B cell (primary cell): Measurements from ENCODE around the gene NOTCH1. TPM values are rescaled to one million over a fixed set of nuclear protein-coding genes. Genes with fewer than 3 reads are reported as not detected.

Experiments
- ATAC-seq: fragments of 200-7000 bp; cut with Tn5 transposase; one replicate; pipeline ENCODE4 v1.10.0; 2021; ENCODE audit warnings: low read depth, mild to moderate bottlenecking, moderate number of reproducible peaks, moderate library complexity
- CTCF ChIA-PET: fragments of 350-600 bp; sonication (Branson Sonifier 250); formaldehyde crosslinking; loops from one replicate; lab custom pipeline; 2021; ENCODE audit warnings: antibody characterized with exemption, inconsistent platforms; lab: Charles Lee
- POLR2A ChIA-PET: fragments of 350-600 bp; sonication (Branson Sonifier 250); formaldehyde crosslinking; loops from one replicate; lab custom pipeline; 2021; ENCODE audit warnings: antibody characterized with exemption; lab: Charles Lee
- DNase-seq: peaks from one replicate; pipeline ENCODE4 v3.0.0; 2013
- H2AFZ ChIP-seq: 2 replicates; pipeline ENCODE4 v1.6.1; 2012; ENCODE audit warnings: mild to moderate bottlenecking, low read depth, low read length; ENCODE audit not compliant: insufficient read depth, poor library complexity, severe bottlenecking
- H3K27ac ChIP-seq, 2 donors: 1 replicate in 1 of 2; 2 replicates in 1 of 2; pipeline ENCODE4 v1.5.1; 2012 to 2013; ENCODE audit warnings: low read length in 2 of 2, mild to moderate bottlenecking in 2 of 2, moderate library complexity in 1 of 2
- H3K27me3 ChIP-seq, 4 experiments: fragments of 200-600 bp in 1 of 4; sonication (generic) in 1 of 4; replicated peaks in 1 of 4; 1 replicate in 2 of 4; 2 replicates in 2 of 4; pipeline versions ENCODE4 v1.6.1 to v1.7.0; 2013 to 2016; ENCODE audit warnings: low read length in 3 of 4, mild to moderate bottlenecking in 2 of 4, mixed read lengths in 1 of 4, moderate library complexity in 1 of 4; ENCODE audit not compliant: insufficient read depth in 4 of 4, control insufficient read depth in 3 of 4; ENCODE audit errors: control extremely low read depth in 1 of 4
- H3K36me3 ChIP-seq, 2 experiments: replicated peaks in 1 of 2; 1 replicate in 1 of 2; 2 replicates in 1 of 2; pipeline versions ENCODE4 v1.6.1 to v1.7.1; 2013; ENCODE audit warnings: low read length in 1 of 2; ENCODE audit not compliant: insufficient read depth in 2 of 2, control insufficient read depth in 1 of 2; ENCODE audit errors: control extremely low read depth in 1 of 2, extremely low read depth in 1 of 2
- H3K4me1 ChIP-seq, 2 donors: fragments of 200-600 bp in 1 of 2; sonication (generic) in 1 of 2; 1 replicate in 1 of 2; 2 replicates in 1 of 2; pipeline versions ENCODE4 v1.5.1 to v1.6.1; 2013 to 2017; ENCODE audit warnings: low read length in 2 of 2; ENCODE audit not compliant: control insufficient read depth in 2 of 2, insufficient read depth in 2 of 2
- H3K4me2 ChIP-seq: replicated peaks from 2 replicates; pipeline ENCODE3; 2012; ENCODE audit warnings: mild to moderate bottlenecking, low read depth, low read length; ENCODE audit not compliant: poor library complexity, severe bottlenecking
- H3K4me3 ChIP-seq, 5 experiments: fragments of 200-600 bp in 1 of 5; sonication (generic) in 1 of 5; 1 replicate in 3 of 5; 2 replicates in 2 of 5; pipeline versions ENCODE4 v1.5.1 to v1.7.0; 2011 to 2016; ENCODE audit warnings: low read length in 4 of 5, mild to moderate bottlenecking in 4 of 5, low read depth in 2 of 5, control low read depth in 1 of 5, moderate library complexity in 1 of 5; ENCODE audit not compliant: insufficient read depth in 1 of 5; ENCODE audit errors: control extremely low read depth in 1 of 5, extremely low read depth in 1 of 5
- H3K79me2 ChIP-seq: fragments of 200-600 bp; sonication (generic); one replicate; pipeline ENCODE4 v1.6.0; 2016; ENCODE audit warnings: low read length; ENCODE audit not compliant: control insufficient read depth, insufficient read depth
- H3K9ac ChIP-seq: fragments of 200-600 bp; sonication (generic); 2 replicates; pipeline ENCODE4 v1.6.1; 2017; ENCODE audit warnings: mild to moderate bottlenecking, low read length, moderate library complexity
- H3K9me3 ChIP-seq, 3 donors: one replicate each; pipeline versions ENCODE4 v1.6.1 to v1.7.1; 2013; ENCODE audit warnings: low read length in 2 of 3; ENCODE audit not compliant: control insufficient read depth in 2 of 3, insufficient read depth in 1 of 3; ENCODE audit errors: control extremely low read depth in 1 of 3
- H4K20me1 ChIP-seq: 2 replicates; pipeline ENCODE4 v1.6.0; 2012; ENCODE audit warnings: mild to moderate bottlenecking, low read length; ENCODE audit not compliant: insufficient read depth, control insufficient read depth, poor library complexity, severe bottlenecking
- H3K27ac Mint-ChIP-seq: one replicate; pipeline ENCODE4 v1.8.0; 2021; ENCODE audit warnings: mixed read lengths
- H3K27me3 Mint-ChIP-seq: one replicate; pipeline ENCODE4 v1.8.0; 2021; ENCODE audit warnings: mixed read lengths
- H3K4me1 Mint-ChIP-seq: one replicate; pipeline ENCODE4 v1.8.0; 2021; ENCODE audit warnings: mixed read lengths
- H3K4me3 Mint-ChIP-seq: one replicate; pipeline ENCODE4 v1.8.0; 2021; ENCODE audit warnings: mixed read lengths
- H3K9me3 Mint-ChIP-seq: one replicate; pipeline ENCODE4 v1.8.0; 2022; ENCODE audit warnings: mixed read lengths; ENCODE audit not compliant: insufficient read depth
- CTCF ChIP-seq: fragments of 200-600 bp; IDR thresholded peaks from one replicate; pipeline ENCODE4 v1.8.0; 2022; ENCODE audit warnings: antibody characterized with exemption, mild to moderate bottlenecking
- EZH2 ChIP-seq: IDR thresholded peaks from 2 replicates; pipeline ENCODE4 v1.6.1; 2012; ENCODE audit warnings: borderline replicate concordance, low read depth, mild to moderate bottlenecking, moderate library complexity, low read length; ENCODE audit not compliant: insufficient read depth, poor library complexity, severe bottlenecking
- WGBS: methylation state at CpG from one replicate; pipeline ENCODE4 v1.1.5; 2013; ENCODE audit warnings: missing lambda C conversion rate; ENCODE audit not compliant: insufficient coverage; 5-methylcytosine and 5-hydroxymethylcytosine counted together
- intact Hi-C: fragments of 100-400 bp; cut with micrococcal nuclease; formaldehyde crosslinking; loops from one replicate; pipeline ENCODE4 v1.10.0; 2022
- polyA plus RNA-seq: library from polyadenylated mRNA; depleted of rRNA; stranded (reverse); fragments of >200 nt; gene quantifications from 2 replicates; pipeline ENCODE4 v1.2.3, GENCODE V29; 2012
- total RNA-seq, 2 donors: library from RNA; stranded (reverse); fragments of 120-200 nt in 1 of 2; gene quantifications; 1 replicate in 1 of 2; 2 replicates in 1 of 2; pipeline versions ENCODE4 v1.2.3 to v1.2.4, GENCODE V29; 2013 to 2022

The NOTCH1 gene
- total and polyA plus RNA-seq, 2 donors (not counting 1 experiment from before 2014, with no cell fraction given), result 16.6 to 38.5 TPM

- Histone ChIP-seq H3K4me3 (no peak overlapping the region), H2AFZ (no peak overlapping the region), H3K4me2 (peak overlapping the region; percentile 75), H3K27me3 (no peaks in the 10 kb centered on the region), H3K9me3 (peaks cover 0 to 2% (median 0%) of the 10 kb centered on the region in 3 donors), H3K36me3 (peaks cover 0 to 2% of the 10 kb centered on the region in 2 experiments), H3K9ac (no peak overlapping the region), H4K20me1 (peaks cover 100% of the 10 kb centered on the region), H3K4me1 (peaks cover 61 to 64% of the 10 kb centered on the region in 2 donors), H3K27ac (no peak overlapping the region), H3K79me2 (peaks cover 82% of the 10 kb centered on the region)
- Mint-ChIP-seq H3K27me3 (no peaks in the 10 kb centered on the region), H3K27ac (peak overlapping the region; percentile 41), H3K4me3 (peak overlapping the region; percentile 50), H3K4me1 (peaks cover 46% of the 10 kb centered on the region), H3K9me3 (no peaks in the 10 kb centered on the region)
- ChIA-PET CTCF (interaction anchor here (0.6 to 2.4 kb wide), 7 partner anchors 8 to 102 kb away, joined by 3 to 12 read pairs (median 4); no protein-coding TSS in a partner anchor), POLR2A (interaction anchor here (0.6 to 1.0 kb wide), 2 partner anchors 22 to 87 kb away, joined by 3 to 5 read pairs; no protein-coding TSS in a partner anchor)
- WGBS, result 3% methylated on average over 35 of the region's 40 CpGs
- DNase-seq (peak; percentile 27), ATAC-seq (no peak)
- no peak for TF ChIP-seq EZH2
- no peak for TF ChIP-seq CTCF
- intact Hi-C loops, result no loop called here
Observed at GRCh38 chr9:136529516-136530460, 16.1 kb downstream of the NOTCH1 start.
